Stomach (tissue), 4 donors: ENCODE results near the gene NFIC.

Source experiments
- CTCF ChIP-seq, 7 experiments: fragments of 450-650 bp in 4 of 7; fragments of 200-600 bp in 3 of 7; sonication (generic) in 3 of 7; IDR thresholded peaks; one replicate each; pipeline ENCODE4 v1.5.1; 2016 to 2019; ENCODE audit warnings: antibody characterized with exemption in 7 of 7, control low read depth in 2 of 7, mild to moderate bottlenecking in 1 of 7
- POLR2A ChIP-seq, 4 donors: fragments of 450-650 bp; IDR thresholded peaks; one replicate each; pipeline ENCODE4 v1.6.1; 2016; ENCODE audit warnings: antibody characterized with exemption in 4 of 4, control low read depth in 2 of 4, mild to moderate bottlenecking in 1 of 4, moderate library complexity in 1 of 4

- TF ChIP-seq POLR2A (IDR thresholded peaks at IDR 0.05) (no peak), CTCF (IDR thresholded peaks at IDR 0.05) (no peak)
These were observed 91.3 kb downstream of the NFIC start for GRCh38 chr19:3457528-3458228.
